Measurements from ENCODE around the gene MS4A2.
"Not testable (repeated sequence)": the region's sequence is repeated elsewhere in the genome, so short reads cannot be mapped to it uniquely, and the experiment has no call there.

Gene MS4A2

DNA sequence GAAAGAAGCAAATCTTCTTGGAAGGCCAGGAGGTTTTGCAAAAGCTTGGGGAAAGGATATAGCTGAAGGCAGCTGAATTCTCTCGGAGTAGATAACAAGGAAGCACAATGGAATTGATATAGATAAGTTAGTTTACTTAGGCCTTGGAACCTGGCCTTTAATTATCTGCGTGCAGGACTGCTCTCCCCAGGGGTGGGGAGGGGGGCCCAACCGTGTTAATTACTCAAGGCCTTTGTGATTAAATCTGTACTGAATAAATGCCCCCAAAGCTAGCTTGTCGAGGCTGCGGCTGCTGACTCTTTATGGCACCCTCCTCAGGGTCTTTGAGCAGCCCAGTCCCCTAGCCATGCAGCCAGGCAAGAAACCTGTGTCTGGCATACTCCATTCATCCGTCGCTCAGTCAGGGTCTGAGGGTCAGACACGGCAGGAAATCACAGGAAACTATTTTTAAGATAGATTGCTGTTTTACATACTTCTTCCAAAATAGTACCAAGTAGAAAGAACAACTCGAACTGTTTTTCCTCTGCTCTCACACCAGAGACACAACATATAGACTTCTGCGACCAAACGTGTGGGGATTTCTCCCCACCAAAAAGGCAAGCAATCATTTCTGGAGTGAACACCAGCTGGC is 36.5 kb downstream of the MS4A2 start:
- no peak overlapping the region for H3K4me3 ChIP-seq (ENCODE audit: low read depth, low read length)
- TF ChIP-seq, protein P1, sequence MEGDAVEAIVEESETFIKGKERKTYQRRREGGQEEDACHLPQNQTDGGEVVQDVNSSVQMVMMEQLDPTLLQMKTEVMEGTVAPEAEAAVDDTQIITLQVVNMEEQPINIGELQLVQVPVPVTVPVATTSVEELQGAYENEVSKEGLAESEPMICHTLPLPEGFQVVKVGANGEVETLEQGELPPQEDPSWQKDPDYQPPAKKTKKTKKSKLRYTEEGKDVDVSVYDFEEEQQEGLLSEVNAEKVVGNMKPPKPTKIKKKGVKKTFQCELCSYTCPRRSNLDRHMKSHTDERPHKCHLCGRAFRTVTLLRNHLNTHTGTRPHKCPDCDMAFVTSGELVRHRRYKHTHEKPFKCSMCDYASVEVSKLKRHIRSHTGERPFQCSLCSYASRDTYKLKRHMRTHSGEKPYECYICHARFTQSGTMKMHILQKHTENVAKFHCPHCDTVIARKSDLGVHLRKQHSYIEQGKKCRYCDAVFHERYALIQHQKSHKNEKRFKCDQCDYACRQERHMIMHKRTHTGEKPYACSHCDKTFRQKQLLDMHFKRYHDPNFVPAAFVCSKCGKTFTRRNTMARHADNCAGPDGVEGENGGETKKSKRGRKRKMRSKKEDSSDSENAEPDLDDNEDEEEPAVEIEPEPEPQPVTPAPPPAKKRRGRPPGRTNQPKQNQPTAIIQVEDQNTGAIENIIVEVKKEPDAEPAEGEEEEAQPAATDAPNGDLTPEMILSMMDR (IDR thresholded peaks at IDR 0.05; ENCODE audit: control insufficient read depth, extremely low read depth, insufficient read depth), result no peak
- DNase-seq (ENCODE audit: low read depth), result no peak

DNA sequence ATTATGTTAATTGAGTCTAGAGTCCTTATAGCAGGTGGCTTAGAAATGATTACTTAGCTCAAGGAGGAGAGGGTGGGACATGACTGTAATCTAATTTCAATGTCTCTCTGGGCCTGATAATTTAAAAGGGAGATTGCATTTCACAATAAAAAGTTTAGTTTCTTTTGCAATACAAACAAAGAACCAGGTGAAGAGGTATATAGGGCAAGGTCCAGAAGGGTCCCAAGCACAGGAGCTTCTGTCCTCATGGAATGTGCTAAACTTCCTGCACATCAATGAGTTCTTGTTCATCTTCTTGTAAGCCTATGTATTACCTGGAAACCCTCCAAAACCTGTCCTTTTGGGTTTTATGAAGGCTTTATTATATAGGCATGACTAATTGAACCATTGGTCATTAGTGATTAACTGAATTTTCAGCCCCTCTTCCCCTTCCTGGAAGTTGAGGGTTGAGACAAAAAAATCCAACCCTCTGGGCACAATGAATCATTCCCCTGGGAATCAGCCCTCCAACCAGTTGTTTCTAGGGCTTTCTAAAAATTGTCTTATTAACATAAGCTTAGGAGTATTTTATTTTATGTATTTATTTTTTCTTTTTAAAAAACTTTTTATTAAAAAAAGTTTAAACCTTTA is 37.6 kb downstream of the MS4A2 start:
- DNase-seq (ENCODE audit: low read depth), result no peak
- no peak overlapping the region for H3K4me3 ChIP-seq (ENCODE audit: low read depth, low read length)
- TF ChIP-seq, protein P1 (IDR thresholded peaks at IDR 0.05; ENCODE audit: control insufficient read depth, extremely low read depth, insufficient read depth), result no peak

GRCh38 chr11:60127311-60127811 is 38.9 kb downstream of the MS4A2 start:
- no peak for DNase-seq (ENCODE audit: low read depth)
- TF ChIP-seq, protein P1 (IDR thresholded peaks at IDR 0.05; ENCODE audit: control insufficient read depth, extremely low read depth, insufficient read depth), result no peak
- no peak overlapping the region for H3K4me3 ChIP-seq (ENCODE audit: low read depth, low read length)

DNA sequence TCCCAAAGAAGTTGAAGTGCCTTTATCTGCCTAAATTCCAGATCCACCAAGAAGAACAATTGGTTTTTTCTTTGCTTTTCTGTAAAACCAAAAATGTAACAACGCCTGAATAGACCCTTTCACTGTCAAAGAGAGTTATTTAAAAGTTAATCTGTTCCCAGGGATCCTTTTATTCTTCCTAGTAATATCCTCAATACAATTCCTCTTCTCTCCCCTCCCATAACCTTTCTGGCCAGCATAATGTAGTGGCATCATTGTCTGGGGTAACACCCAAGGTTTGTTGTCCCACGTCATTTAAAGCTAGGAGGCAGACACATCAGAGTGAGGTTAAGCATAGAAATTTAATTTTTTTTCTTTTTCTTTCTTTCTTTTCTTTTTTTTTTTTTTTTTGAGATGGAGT is 39.9 kb downstream of the MS4A2 start:
- H3K4me3 ChIP-seq (ENCODE audit: low read depth, low read length), result no peak overlapping the region
- TF ChIP-seq, protein P1 (IDR thresholded peaks at IDR 0.05; ENCODE audit: control insufficient read depth, extremely low read depth, insufficient read depth), result no peak
- no peak for DNase-seq (ENCODE audit: low read depth)

GRCh38 chr11:60128866-60129265 is 40.4 kb downstream of the MS4A2 start:
- not testable (repeated sequence) for H3K4me3 ChIP-seq (ENCODE audit: low read depth, low read length); DNase-seq (ENCODE audit: low read depth)

- TF ChIP-seq, protein P1 (IDR thresholded peaks at IDR 0.05; ENCODE audit: control insufficient read depth, extremely low read depth, insufficient read depth), result no peak
- DNase-seq (ENCODE audit: low read depth), result no peak
- H3K4me3 ChIP-seq (ENCODE audit: low read depth, low read length), result no peak overlapping the region
Measured at GRCh38 chr11:60129853-60130252, 41.4 kb downstream of the MS4A2 start.

DNA sequence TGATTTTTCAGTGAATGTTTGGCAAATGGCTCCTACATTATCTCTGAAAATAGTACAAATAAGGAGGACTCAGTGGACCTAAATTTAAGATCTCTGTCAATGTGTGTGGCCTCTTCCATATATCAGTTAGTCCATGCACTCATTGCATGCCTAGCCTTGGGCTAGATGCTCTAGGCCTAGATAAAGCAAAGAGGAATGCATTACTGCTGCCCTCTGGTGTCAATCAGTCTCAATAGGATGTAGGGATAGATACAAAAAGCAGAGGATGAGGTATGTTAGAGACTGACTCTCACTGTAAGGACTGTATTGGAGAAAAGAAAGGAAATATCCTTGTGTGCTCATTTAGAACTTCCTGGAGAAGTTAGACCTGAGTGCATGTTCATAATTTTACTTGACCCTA is 42.0 kb downstream of the MS4A2 start:
- TF ChIP-seq, protein P1 (IDR thresholded peaks at IDR 0.05; ENCODE audit: control insufficient read depth, extremely low read depth, insufficient read depth), result peak; percentile 79
- H3K4me3 ChIP-seq (ENCODE audit: low read depth, low read length), result no peak overlapping the region
- DNase-seq (ENCODE audit: low read depth), result peak; percentile 18

Data from LNCaP clone FGC (cell line).